ENCODE results near the gene DLG2.
"Not testable (repeated sequence)": the region's sequence is repeated elsewhere in the genome, so short reads cannot be mapped to it uniquely, and the experiment has no call there.

DLG2 gene

DNA sequence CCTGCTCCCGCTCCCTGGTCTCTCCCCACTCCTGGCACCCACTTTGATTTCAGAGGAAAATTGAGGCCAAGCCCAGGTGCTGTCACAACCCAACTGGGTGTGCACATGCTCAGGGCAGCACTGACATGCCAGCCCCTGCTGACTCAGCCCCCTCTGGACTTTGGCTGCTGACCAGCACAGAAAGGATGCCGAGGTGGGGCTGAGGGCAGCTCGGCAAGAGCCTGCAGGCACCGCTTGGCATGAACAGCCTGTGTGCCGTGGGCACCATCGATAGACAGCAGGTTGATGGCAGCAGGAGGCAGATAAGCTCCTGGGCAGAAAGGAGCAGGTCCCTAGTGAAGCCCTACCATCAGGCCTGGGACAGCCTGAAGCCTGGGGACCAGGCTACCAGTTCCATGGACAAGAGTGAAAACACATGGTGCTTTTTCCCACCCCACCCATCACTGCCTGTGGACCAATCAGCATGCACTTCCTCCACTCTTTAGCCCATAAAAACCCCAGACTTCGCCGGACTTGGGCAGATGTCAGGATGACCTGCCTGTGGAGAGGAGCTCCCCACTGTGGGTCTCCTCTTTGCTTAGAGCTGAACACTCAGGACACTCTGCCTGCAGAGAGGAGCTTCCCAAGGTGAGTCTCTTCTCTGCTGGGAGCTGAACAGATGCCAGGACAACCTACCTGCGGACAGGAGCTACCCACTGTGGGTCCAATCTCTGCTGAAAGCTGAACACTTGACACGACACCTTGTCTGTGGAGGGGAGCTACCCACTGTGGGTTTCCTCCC is 832.3 kb downstream of the DLG2 start:
- no peak overlapping the region for H3K4me3 ChIP-seq (ENCODE audit: low read depth, low read length)

DNA sequence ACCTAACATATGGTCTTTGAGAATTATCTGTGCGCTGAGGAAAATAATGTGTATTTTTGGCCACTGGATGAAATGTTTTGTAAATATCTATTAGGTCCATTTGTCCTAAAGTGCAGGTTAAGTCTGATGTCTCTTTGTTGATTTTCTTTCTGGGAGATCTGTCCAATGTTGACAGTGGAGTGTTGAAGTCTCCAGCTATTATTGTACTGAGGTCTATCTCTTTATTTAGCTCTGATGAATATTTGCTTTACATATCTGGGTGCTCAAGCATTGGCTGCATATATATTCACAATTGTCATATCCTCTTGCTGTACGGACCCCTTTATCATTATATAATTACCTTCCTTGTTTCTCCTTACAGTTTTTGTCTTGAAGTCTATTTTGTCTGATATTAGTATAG is 833.8 kb downstream of the DLG2 start:
- TF ChIP-seq, protein P1, sequence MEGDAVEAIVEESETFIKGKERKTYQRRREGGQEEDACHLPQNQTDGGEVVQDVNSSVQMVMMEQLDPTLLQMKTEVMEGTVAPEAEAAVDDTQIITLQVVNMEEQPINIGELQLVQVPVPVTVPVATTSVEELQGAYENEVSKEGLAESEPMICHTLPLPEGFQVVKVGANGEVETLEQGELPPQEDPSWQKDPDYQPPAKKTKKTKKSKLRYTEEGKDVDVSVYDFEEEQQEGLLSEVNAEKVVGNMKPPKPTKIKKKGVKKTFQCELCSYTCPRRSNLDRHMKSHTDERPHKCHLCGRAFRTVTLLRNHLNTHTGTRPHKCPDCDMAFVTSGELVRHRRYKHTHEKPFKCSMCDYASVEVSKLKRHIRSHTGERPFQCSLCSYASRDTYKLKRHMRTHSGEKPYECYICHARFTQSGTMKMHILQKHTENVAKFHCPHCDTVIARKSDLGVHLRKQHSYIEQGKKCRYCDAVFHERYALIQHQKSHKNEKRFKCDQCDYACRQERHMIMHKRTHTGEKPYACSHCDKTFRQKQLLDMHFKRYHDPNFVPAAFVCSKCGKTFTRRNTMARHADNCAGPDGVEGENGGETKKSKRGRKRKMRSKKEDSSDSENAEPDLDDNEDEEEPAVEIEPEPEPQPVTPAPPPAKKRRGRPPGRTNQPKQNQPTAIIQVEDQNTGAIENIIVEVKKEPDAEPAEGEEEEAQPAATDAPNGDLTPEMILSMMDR (IDR thresholded peaks at IDR 0.05; ENCODE audit: low read depth, low read length) = no peak
- in situ Hi-C loops (cut with HindIII; ENCODE audit: low sequenced_read_pairs) = no loop called here
- no peak overlapping the region for H3K4me3 ChIP-seq (ENCODE audit: low read depth, low read length)
- no peak for DNase-seq (ENCODE audit: low read depth, low spot score)

More for the DNA sequence above, 832.3 kb downstream of the DLG2 start:
- in situ Hi-C loops (cut with HindIII; ENCODE audit: low sequenced_read_pairs) = no loop called here
- TF ChIP-seq, protein P1 (IDR thresholded peaks at IDR 0.05; ENCODE audit: low read depth, low read length) = no peak
- no peak for DNase-seq (ENCODE audit: low read depth, low spot score)

DNA sequence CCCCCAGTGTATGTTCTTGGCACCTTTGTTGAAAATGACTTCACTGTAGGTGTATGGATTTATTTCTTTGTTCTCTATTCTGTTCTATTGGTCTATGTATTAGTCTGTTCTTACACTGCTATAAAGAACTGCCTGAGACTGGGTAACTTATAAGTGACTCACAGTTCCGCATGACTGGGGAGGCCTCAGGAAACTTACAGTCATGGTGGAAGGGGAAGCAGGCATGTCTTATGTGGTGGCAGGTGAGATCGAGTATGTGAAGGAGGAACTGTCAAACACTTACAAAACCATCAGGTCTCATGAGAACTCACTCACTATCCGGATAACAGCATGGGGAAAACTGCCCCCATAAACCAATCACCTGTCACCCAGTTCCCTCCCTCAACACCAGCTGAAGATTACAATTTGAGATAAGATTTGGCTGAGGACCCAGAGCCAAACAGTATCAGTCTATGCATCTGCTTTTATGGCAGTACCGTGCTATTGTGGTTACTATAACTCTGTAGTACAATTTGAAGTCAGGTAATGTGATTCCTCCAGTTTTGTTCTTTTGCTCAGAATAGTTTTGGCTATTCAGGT is 836.2 kb downstream of the DLG2 start:
- in situ Hi-C loops (cut with HindIII; ENCODE audit: low sequenced_read_pairs) = no loop called here
- TF ChIP-seq, protein P1 (IDR thresholded peaks at IDR 0.05; ENCODE audit: low read depth, low read length) = no peak
- DNase-seq (ENCODE audit: low read depth, low spot score) = no peak

DNA sequence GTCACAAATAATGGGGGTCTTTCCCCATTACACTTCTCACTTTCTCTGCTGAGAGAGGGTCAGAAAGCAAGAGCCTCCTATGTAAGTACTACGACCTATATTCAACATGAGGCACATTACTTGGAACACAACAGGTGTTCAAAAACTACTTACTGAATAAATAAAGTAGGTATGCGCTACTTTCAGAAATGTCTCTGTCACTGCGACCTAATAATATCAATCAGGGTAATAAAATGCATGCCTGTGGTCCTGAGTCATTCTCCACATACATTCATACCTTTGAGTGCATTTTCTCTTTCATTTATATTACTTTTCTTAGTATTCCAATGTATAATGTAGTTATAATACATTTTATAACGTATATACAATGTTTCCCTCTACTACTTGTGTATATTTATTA is 838.9 kb downstream of the DLG2 start:
- in situ Hi-C loops (cut with HindIII; ENCODE audit: low sequenced_read_pairs) = no loop called here
- TF ChIP-seq, protein P1 (IDR thresholded peaks at IDR 0.05; ENCODE audit: low read depth, low read length) = no peak
- no peak overlapping the region for H3K4me3 ChIP-seq (ENCODE audit: low read depth, low read length)
- DNase-seq (ENCODE audit: low read depth, low spot score) = peak; percentile 2

More for the DNA sequence above, 836.2 kb downstream of the DLG2 start:
- no peak overlapping the region for H3K4me3 ChIP-seq (ENCODE audit: low read depth, low read length)

DNA sequence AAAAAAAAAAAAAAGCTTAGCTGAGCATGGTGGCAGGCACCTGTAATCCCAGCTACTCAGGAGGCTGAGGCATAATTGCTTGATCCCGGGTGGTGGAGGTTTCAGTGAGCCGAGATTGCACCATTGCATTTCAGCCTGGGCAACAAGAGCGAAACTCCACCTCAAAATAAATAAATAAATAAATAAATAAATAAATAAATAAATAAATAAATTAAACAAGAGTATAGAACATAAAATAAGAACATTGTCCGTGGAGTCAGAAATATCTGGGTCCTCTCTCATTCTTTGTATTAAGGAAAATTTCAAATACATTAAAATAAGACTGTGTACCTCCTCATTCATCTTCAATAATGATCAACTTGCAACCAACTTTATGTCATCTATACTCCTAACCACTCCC is 843.0 kb downstream of the DLG2 start:
- DNase-seq (ENCODE audit: low read depth, low spot score); in situ Hi-C loops (cut with HindIII; ENCODE audit: low sequenced_read_pairs); H3K4me3 ChIP-seq (ENCODE audit: low read depth, low read length): not testable (repeated sequence)

DNA sequence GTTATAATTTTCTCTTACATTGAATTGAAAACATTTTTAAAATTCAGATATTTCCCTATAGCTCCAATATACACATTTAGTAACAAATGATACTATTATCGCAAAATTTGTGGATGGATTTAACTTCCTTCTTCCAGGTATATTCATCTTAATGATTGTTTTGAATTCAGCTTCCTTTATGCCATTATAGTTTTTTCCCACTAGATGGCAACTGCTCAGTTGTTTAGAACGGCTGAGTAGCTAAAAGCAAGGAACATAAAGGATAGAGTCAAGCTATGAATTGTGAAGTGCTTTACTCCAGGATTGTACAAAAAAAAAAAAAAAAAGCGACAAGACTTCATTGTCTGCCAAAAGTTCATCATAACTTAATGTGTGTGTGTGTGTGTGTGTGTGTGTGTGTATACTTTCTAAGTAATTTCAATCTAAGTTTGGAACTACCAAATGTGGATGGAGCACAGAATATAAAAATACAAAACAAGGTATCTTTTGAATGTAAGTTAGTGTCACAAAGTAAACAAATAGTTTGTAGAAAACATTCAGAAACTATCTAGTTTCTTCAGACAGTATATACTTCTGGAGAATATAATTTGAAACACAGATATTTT is 846.4 kb downstream of the DLG2 start:
- TF ChIP-seq, protein P1 (IDR thresholded peaks at IDR 0.05; ENCODE audit: low read depth, low read length) = peak; percentile 51
- DNase-seq (ENCODE audit: low read depth, low spot score) = peak; percentile 47
- in situ Hi-C loops (cut with HindIII; ENCODE audit: low sequenced_read_pairs) = no loop called here
- no peak overlapping the region for H3K4me3 ChIP-seq (ENCODE audit: low read depth, low read length)

DNA sequence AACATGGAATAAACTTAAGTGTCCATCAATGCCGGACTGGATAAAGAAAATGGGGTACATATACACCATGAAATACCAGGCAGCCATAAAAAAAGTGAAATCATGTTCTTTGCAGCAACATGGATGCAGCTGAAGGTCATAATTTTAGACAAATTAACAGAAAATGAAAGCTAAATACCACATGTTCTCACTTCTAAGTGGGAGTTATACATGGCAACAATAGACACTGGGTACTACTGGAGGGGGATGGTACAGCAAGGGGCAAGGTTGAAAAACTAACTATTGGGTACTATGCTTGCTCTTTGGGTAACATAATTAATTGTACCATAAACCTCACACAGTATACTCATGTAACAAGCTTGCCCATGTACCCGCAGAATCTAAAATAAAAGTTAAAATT is 851.6 kb downstream of the DLG2 start:
- TF ChIP-seq, protein P1 (IDR thresholded peaks at IDR 0.05; ENCODE audit: low read depth, low read length) = no peak
- no peak for DNase-seq (ENCODE audit: low read depth, low spot score)
- no peak overlapping the region for H3K4me3 ChIP-seq (ENCODE audit: low read depth, low read length)
- in situ Hi-C loops (cut with HindIII; ENCODE audit: low sequenced_read_pairs) = no loop called here

Measured in astrocyte of the spinal cord (primary cell).